ENCODE data around the gene TMOD2.
A peak's percentile ranks its signal among the peaks of the same experiment; 100 is the strongest.

TMOD2 gene

GRCh38 chr15:51750792-51751696 is at the start of gene TMOD2:
TMOD2 (plus strand) TSS chr15:51751597; CDS start chr15:51766442, 14,845 bp downstream.
- Mint-ChIP-seq H3K4me3 (peak within 1 kb of the TSS; percentile 87), H3K4me1 (peaks cover 41% of the 10 kb centered on the region), H3K27me3 (peaks cover 27% of the 10 kb centered on the region), H3K9me3 (no peaks in the 10 kb centered on the region), H3K27ac (peak within 1 kb of the TSS in 1 of 2 donors; percentile 0)
- ATAC-seq (peak; percentile 86), DNase-seq (peak; percentile 33 to 54)

- no peak for DNase-seq
- ATAC-seq, result no peak
- Mint-ChIP-seq H3K27ac (no peak overlapping the region), H3K9me3 (no peaks in the 10 kb centered on the region), H3K4me1 (no peaks in the 10 kb centered on the region), H3K27me3 (peaks cover 22% of the 10 kb centered on the region), H3K4me3 (no peak overlapping the region)
Observed at GRCh38 chr15:51702710-51703109, 48.7 kb upstream of the TMOD2 start.

GRCh38 chr15:51706291-51706690 is 45.1 kb upstream of the TMOD2 start:
- Mint-ChIP-seq H3K9me3 (no peaks in the 10 kb centered on the region), H3K27ac (no peak overlapping the region), H3K4me1 (no peaks in the 10 kb centered on the region), H3K27me3 (peaks cover 3% of the 10 kb centered on the region), H3K4me3 (no peak overlapping the region)
- ATAC-seq, result no peak
- DNase-seq, result no peak

- no peak overlapping the region for H3K27ac Mint-ChIP-seq
- no peaks in the 10 kb centered on the region for H3K9me3 Mint-ChIP-seq
- H3K4me3 Mint-ChIP-seq, result no peak overlapping the region
- ATAC-seq (no peak), DNase-seq (no peak)
- H3K27me3 Mint-ChIP-seq, result no peaks in the 10 kb centered on the region
- no peaks in the 10 kb centered on the region for H3K4me1 Mint-ChIP-seq
Observed at GRCh38 chr15:51706926-51707608, 44.3 kb upstream of the TMOD2 start.

GRCh38 chr15:51708013-51708412 is 43.4 kb upstream of the TMOD2 start:
- Mint-ChIP-seq H3K4me1 (no peaks in the 10 kb centered on the region), H3K9me3 (no peaks in the 10 kb centered on the region), H3K27ac (no peak overlapping the region), H3K27me3 (no peaks in the 10 kb centered on the region), H3K4me3 (no peak overlapping the region)
- DNase-seq (no peak), ATAC-seq (no peak)

- H3K4me3 Mint-ChIP-seq, result no peak overlapping the region
- DNase-seq, result no peak
- no peaks in the 10 kb centered on the region for H3K27me3 Mint-ChIP-seq
- H3K9me3 Mint-ChIP-seq, result no peaks in the 10 kb centered on the region
- H3K27ac Mint-ChIP-seq, result no peak overlapping the region
- H3K4me1 Mint-ChIP-seq, result no peaks in the 10 kb centered on the region
- ATAC-seq, result no peak
Observed at GRCh38 chr15:51709031-51709430, 42.4 kb upstream of the TMOD2 start.

GRCh38 chr15:51714162-51714561 is 37.2 kb upstream of the TMOD2 start:
- no peak overlapping the region for H3K27ac Mint-ChIP-seq
- DNase-seq (no peak), ATAC-seq (no peak)
- no peaks in the 10 kb centered on the region for H3K27me3 Mint-ChIP-seq
- H3K4me3 Mint-ChIP-seq, result no peak overlapping the region
- no peaks in the 10 kb centered on the region for H3K4me1 Mint-ChIP-seq
- no peaks in the 10 kb centered on the region for H3K9me3 Mint-ChIP-seq

GRCh38 chr15:51714911-51715310 is 36.5 kb upstream of the TMOD2 start:
- no peak overlapping the region for H3K4me3 Mint-ChIP-seq
- no peaks in the 10 kb centered on the region for H3K9me3 Mint-ChIP-seq
- no peak overlapping the region for H3K27ac Mint-ChIP-seq
- no peak for DNase-seq
- H3K27me3 Mint-ChIP-seq, result no peaks in the 10 kb centered on the region
- H3K4me1 Mint-ChIP-seq, result no peaks in the 10 kb centered on the region
- no peak for ATAC-seq

GRCh38 chr15:51718219-51718618 is 33.2 kb upstream of the TMOD2 start:
- Mint-ChIP-seq H3K27me3 (no peaks in the 10 kb centered on the region), H3K27ac (no peak overlapping the region), H3K4me3 (no peak overlapping the region), H3K9me3 (no peaks in the 10 kb centered on the region), H3K4me1 (peaks cover 19% of the 10 kb centered on the region)
- ATAC-seq (no peak), DNase-seq (no peak)

- Mint-ChIP-seq H3K4me1 (peaks cover 19% of the 10 kb centered on the region), H3K27me3 (no peaks in the 10 kb centered on the region), H3K27ac (no peak overlapping the region), H3K9me3 (no peaks in the 10 kb centered on the region), H3K4me3 (no peak overlapping the region)
- no peak for ATAC-seq
- DNase-seq, result no peak
Observed at GRCh38 chr15:51718746-51719145, 32.7 kb upstream of the TMOD2 start.

GRCh38 chr15:51720201-51720995 is 31.0 kb upstream of the TMOD2 start:
- no peak for ATAC-seq
- DNase-seq, result no peak
- H3K4me3 Mint-ChIP-seq, result no peak overlapping the region
- peaks cover 33% of the 10 kb centered on the region for H3K4me1 Mint-ChIP-seq
- H3K27me3 Mint-ChIP-seq, result no peaks in the 10 kb centered on the region
- H3K27ac Mint-ChIP-seq, result peak overlapping the region in 1 of 2 donors; percentile 44
- no peaks in the 10 kb centered on the region for H3K9me3 Mint-ChIP-seq

- peak overlapping the region in 1 of 2 donors; percentile 44 for H3K27ac Mint-ChIP-seq
- no peak for DNase-seq
- H3K4me1 Mint-ChIP-seq, result peaks cover 42% of the 10 kb centered on the region
- no peak for ATAC-seq
- no peaks in the 10 kb centered on the region for H3K27me3 Mint-ChIP-seq
- H3K4me3 Mint-ChIP-seq, result no peak overlapping the region
- H3K9me3 Mint-ChIP-seq, result no peaks in the 10 kb centered on the region
Observed at GRCh38 chr15:51721199-51721960, 30.0 kb upstream of the TMOD2 start.

GRCh38 chr15:51724199-51724598 is 27.2 kb upstream of the TMOD2 start:
- Mint-ChIP-seq H3K4me3 (no peak overlapping the region), H3K27ac (peak overlapping the region in 1 of 2 donors; percentile 44), H3K27me3 (no peaks in the 10 kb centered on the region), H3K4me1 (peaks cover 61% of the 10 kb centered on the region), H3K9me3 (no peaks in the 10 kb centered on the region)
- DNase-seq, result no peak
- no peak for ATAC-seq

GRCh38 chr15:51724673-51725072 is 26.7 kb upstream of the TMOD2 start:
- Mint-ChIP-seq H3K27me3 (no peaks in the 10 kb centered on the region), H3K27ac (no peak overlapping the region), H3K9me3 (no peaks in the 10 kb centered on the region), H3K4me3 (no peak overlapping the region), H3K4me1 (peaks cover 63% of the 10 kb centered on the region)
- DNase-seq, result no peak
- no peak for ATAC-seq

Measured in stimulated activated naive CD8-positive, alpha-beta T cell treated with anti-CD3 and anti-CD28 coated beads, Interleukin-15, amount 100 ng/mL, for 72 hours (primary cell).